ENCODE data around the gene TUBG2. TPM values are rescaled to one million over a fixed set of nuclear protein-coding genes. Genes with fewer than 3 reads are reported as not detected.
"Not testable (repeated sequence)": the region's sequence is repeated elsewhere in the genome, so short reads cannot be mapped to it uniquely, and the experiment has no call there.

The TUBG2 gene
- total RNA-seq, 1 donor from 2014 or later = 16.8 TPM

GRCh38 chr17:42651392-42651791 lies 7.7 kb upstream of the TUBG2 start:
- H3K27me3 ChIP-seq (ENCODE audit: low read depth) = no peaks in the 10 kb centered on the region
- intact Hi-C loops (cut with DNase I) = no loop called here
- ATAC-seq (no peak), DNase-seq (no peak)
- no peak overlapping the region for H3K4me3 ChIP-seq
- H3K36me3 ChIP-seq = no peaks in the 10 kb centered on the region
- H3K9me3 ChIP-seq = no peaks in the 10 kb centered on the region
- peaks cover 15% of the 10 kb centered on the region for H3K4me1 ChIP-seq
- no peak for TF ChIP-seq CTCF (IDR thresholded peaks at IDR 0.05)
- no peak overlapping the region for H3K27ac ChIP-seq

GRCh38 chr17:42653179-42654124 lies 5.6 kb upstream of the TUBG2 start:
- ATAC-seq = peak; percentile 62 to 76
- intact Hi-C loops (cut with DNase I) = no loop called here
- no peak for TF ChIP-seq CTCF (IDR thresholded peaks at IDR 0.05)

GRCh38 chr17:42655528-42655927 lies 3.6 kb upstream of the TUBG2 start:
- Histone ChIP-seq H3K36me3 (no peaks in the 10 kb centered on the region), H3K9me3 (no peaks in the 10 kb centered on the region), H3K27ac (no peak overlapping the region), H3K4me3 (no peak overlapping the region), H3K4me1 (peaks cover 20% of the 10 kb centered on the region), H3K27me3 (ENCODE audit: low read depth) (no peaks in the 10 kb centered on the region)
- intact Hi-C loops (cut with DNase I) = no loop called here
- DNase-seq (no peak), ATAC-seq (no peak)
- TF ChIP-seq CTCF (IDR thresholded peaks at IDR 0.05) = no peak

More at GRCh38 chr17:42653179-42654124, 5.6 kb upstream of the TUBG2 start:
- no peaks in the 10 kb centered on the region for H3K27me3 ChIP-seq (ENCODE audit: low read depth)
- DNase-seq = no peak
- no peaks in the 10 kb centered on the region for H3K9me3 ChIP-seq
- peak overlapping the region; percentile 79 for H3K27ac ChIP-seq
- H3K4me1 ChIP-seq = peaks cover 15% of the 10 kb centered on the region
- no peaks in the 10 kb centered on the region for H3K36me3 ChIP-seq
- H3K4me3 ChIP-seq = peak overlapping the region; percentile 48

GRCh38 chr17:42657824-42658588 lies 1.1 kb upstream of the TUBG2 start:
- no peak for ATAC-seq
- intact Hi-C loops (cut with DNase I) = no loop called here
- no peak for TF ChIP-seq CTCF (IDR thresholded peaks at IDR 0.05)

GRCh38 chr17:42659932-42660274 lies 819 bp downstream of the TUBG2 start:
- H3K9me3 ChIP-seq; H3K27me3 ChIP-seq (ENCODE audit: low read depth); H3K4me1 ChIP-seq; DNase-seq; H3K27ac ChIP-seq; intact Hi-C loops (cut with DNase I): not testable (repeated sequence)
- Histone ChIP-seq H3K36me3 (peaks cover 14% of the 10 kb centered on the region), H3K4me3 (peak overlapping the region; percentile 68)
- ATAC-seq = peak; percentile 15 to 47

More at GRCh38 chr17:42657824-42658588, 1.1 kb upstream of the TUBG2 start:
- peaks cover 20% of the 10 kb centered on the region for H3K4me1 ChIP-seq
- no peak for DNase-seq
- no peak overlapping the region for H3K27ac ChIP-seq
- no peaks in the 10 kb centered on the region for H3K27me3 ChIP-seq (ENCODE audit: low read depth)
- no peaks in the 10 kb centered on the region for H3K9me3 ChIP-seq
- no peak overlapping the region for H3K4me3 ChIP-seq
- no peaks in the 10 kb centered on the region for H3K36me3 ChIP-seq
